CD4-positive, alpha-beta T cell treated with Interleukin-1 beta for 1 hour (primary cell): ENCODE measurements around the gene SYNJ2BP.

Experiments
- DNase-seq, 2 donors: peaks; one replicate each; pipeline ENCODE4 v3.0.0-alpha.2; 2020 to 2022

Gene SYNJ2BP

GRCh38 chr14:70391493-70392391 lies 25.1 kb downstream of the SYNJ2BP start:
- no peak for DNase-seq

- DNase-seq: no peak
These were observed 34.4 kb downstream of the SYNJ2BP start for GRCh38 chr14:70382536-70382935.

DNA sequence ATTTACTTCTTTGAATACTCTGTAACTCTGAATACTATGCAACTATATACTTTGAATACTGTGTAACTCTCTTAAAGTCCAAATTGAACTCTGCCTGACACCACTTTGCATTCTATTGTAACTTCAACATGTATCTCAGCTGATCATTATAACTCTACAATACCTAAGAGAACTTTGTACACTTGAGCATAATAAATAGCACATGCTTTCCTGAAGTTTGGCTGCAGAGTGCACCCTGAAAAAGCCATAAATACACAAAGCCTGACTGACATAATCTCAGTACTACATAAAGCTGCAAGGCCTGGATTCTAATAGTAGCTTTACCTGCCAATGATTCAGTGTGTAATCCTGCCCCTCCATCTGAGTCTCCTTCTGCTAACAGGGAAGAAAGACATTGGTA lies 36.1 kb downstream of the SYNJ2BP start:
- DNase-seq: no peak

DNA sequence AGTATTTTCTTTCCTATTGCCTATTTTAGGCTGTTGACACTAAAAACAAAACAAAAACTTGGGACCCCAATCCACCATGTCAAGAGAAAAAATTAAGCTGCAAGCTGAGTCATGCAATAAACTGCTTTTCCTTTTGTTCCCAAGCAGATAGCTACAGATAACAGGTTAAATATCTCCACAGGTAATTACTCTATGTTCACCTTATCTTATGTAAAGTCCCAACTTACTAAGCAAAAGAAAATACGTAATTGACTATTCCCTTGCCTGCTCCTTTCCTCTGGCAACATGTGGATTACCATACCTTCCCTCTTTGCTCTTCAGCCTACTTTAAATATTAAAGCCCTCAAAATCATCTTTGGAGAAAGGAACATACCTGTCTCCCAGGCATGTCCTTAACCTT lies 38.2 kb downstream of the SYNJ2BP start:
- no peak for DNase-seq
